Esophagus muscularis mucosa (tissue), 4 donors: ENCODE measurements around the gene ITGBL1.

ENCODE experiments used
- CTCF ChIP-seq, 3 experiments: fragments of 200-600 bp in 2 of 3; fragments of 450-650 bp in 1 of 3; sonication (generic) in 2 of 3; IDR thresholded peaks; one replicate each; pipeline ENCODE4 v1.5.1; 2017 to 2019; ENCODE audit warnings: antibody characterized with exemption in 3 of 3, mild to moderate bottlenecking in 2 of 3, moderate library complexity in 1 of 3
- EP300 ChIP-seq: sonication (generic); formaldehyde crosslinking; IDR thresholded peaks from one replicate; pipeline ENCODE4 v1.6.1; 2017; ENCODE audit warnings: antibody characterized with exemption
- POLR2A ChIP-seq: fragments of 450-650 bp; IDR thresholded peaks from one replicate; pipeline ENCODE4 v1.6.1; 2017; ENCODE audit warnings: antibody characterized with exemption, moderate library complexity, mild to moderate bottlenecking, low read depth
- POLR2AphosphoS5 ChIP-seq, 2 donors: sonication (generic); formaldehyde crosslinking; IDR thresholded peaks; one replicate each; pipeline ENCODE4 v1.6.1; 2017; ENCODE audit warnings: antibody characterized with exemption in 2 of 2

GRCh38 chr13:101623470-101624209 is 171.2 kb downstream of the ITGBL1 start:
- no peak for TF ChIP-seq POLR2AphosphoS5 (IDR thresholded peaks at IDR 0.05)
- TF ChIP-seq CTCF (IDR thresholded peaks at IDR 0.05) = no peak
- no peak for TF ChIP-seq POLR2A
- TF ChIP-seq EP300 = no peak
